HG02623 (cell line): ENCODE measurements around the gene MYO10.

Source experiments
- ATAC-seq: cut with Tn5 transposase; IDR thresholded peaks from one replicate; pipeline ENCODE4 v1.9.1; 2021; ENCODE audit warnings: moderate library complexity; ENCODE audit not compliant: unreplicated experiment

MYO10 gene

GRCh38 chr5:16644301-16644889, 291.7 kb downstream of the MYO10 start:
- no peak for ATAC-seq

- no peak for ATAC-seq
These were observed 293.2 kb downstream of the MYO10 start for GRCh38 chr5:16642867-16643266.

- ATAC-seq = no peak
These were observed 296.9 kb downstream of the MYO10 start for GRCh38 chr5:16639206-16639605.

- ATAC-seq = no peak
These were observed 307.7 kb downstream of the MYO10 start for GRCh38 chr5:16628376-16628775.

- ATAC-seq = peak; percentile 69
These were observed 309.3 kb downstream of the MYO10 start for GRCh38 chr5:16626696-16627264.

- ATAC-seq = no peak
These were observed 311.0 kb downstream of the MYO10 start for GRCh38 chr5:16625096-16625495.

- ATAC-seq = no peak
These were observed 317.0 kb downstream of the MYO10 start for GRCh38 chr5:16619136-16619535.

- no peak for ATAC-seq
These were observed 317.8 kb downstream of the MYO10 start for GRCh38 chr5:16618138-16618897.

GRCh38 chr5:16617274-16617968, 318.7 kb downstream of the MYO10 start:
- no peak for ATAC-seq

- ATAC-seq = peak; percentile 75
These were observed 319.4 kb downstream of the MYO10 start, which contains the start of gene RETREG1 for GRCh38 chr5:16616536-16617273. Gene RETREG1, minus strand, starts transcription at chr5:16616997. Its CDS starts 26 bp downstream, at chr5:16616971.

- ATAC-seq = peak; percentile 1
These were observed 320.1 kb downstream of the MYO10 start for GRCh38 chr5:16615741-16616535.

- ATAC-seq = no peak
These were observed 324.1 kb downstream of the MYO10 start for GRCh38 chr5:16612007-16612406.
